ENCODE results near the gene TMED10.

Gene TMED10

GRCh38 chr14:75163677-75164076 lies 12.7 kb downstream of the TMED10 start:
- CTCF ChIA-PET = interaction anchor here (0.6 to 1.1 kb wide), 2 partner anchors 23 to 75 kb away, joined by 3 to 4 read pairs; no protein-coding TSS in a partner anchor
- peaks cover 20% of the 10 kb centered on the region for H3K4me1 ChIP-seq (ENCODE audit: control insufficient read depth, insufficient read depth, low read length)
- POLR2A ChIA-PET = interaction anchor here (0.6 to 0.7 kb wide), 2 partner anchors 115 to 129 kb away, joined by 3 to 6 read pairs; no protein-coding TSS in a partner anchor
- H3K27ac ChIP-seq (ENCODE audit: extremely low read depth, low read depth, low read length) = no peak overlapping the region
- no peaks in the 10 kb centered on the region; the same call in 1 of the 2 replicates for H3K9me3 ChIP-seq (ENCODE audit: control insufficient read depth, insufficient read depth, low read depth, low read length)
- H3K36me3 ChIP-seq (ENCODE audit: control insufficient read depth in 2 of 2, insufficient read depth in 1 of 2, low read length in 2 of 2) = peaks cover 0 to 4% of the 10 kb centered on the region in 2 experiments; a peak in 1 of 3 replicates
- no peak overlapping the region for H3K4me3 ChIP-seq (ENCODE audit: low read depth, low read length)
- TF ChIP-seq ZNF121 (tag by site-specific recombination; IDR thresholded peaks at IDR 0.05) (peak; percentile 64; the same call in 1 of the 2 replicates), KLF8 (tag by site-specific recombination; IDR thresholded peaks at IDR 0.05) (no peak)

DNA sequence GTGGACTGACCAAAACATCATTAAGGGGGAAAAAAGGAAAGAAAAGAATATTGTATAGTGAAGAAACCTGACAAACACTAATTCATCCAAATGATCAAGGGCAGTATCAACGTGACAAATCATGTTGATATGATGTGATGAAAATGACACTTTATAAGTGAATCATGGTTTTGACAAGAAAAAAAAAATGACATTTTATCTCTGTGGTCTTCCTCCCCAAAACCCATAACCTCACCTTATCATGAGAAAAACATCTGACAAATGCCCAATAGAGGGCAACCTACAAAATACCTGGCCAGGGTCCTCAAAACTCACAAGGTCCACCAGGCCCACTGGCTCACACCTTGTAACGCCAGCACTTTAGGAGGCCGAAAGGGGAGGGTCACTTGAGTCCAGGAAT lies 13.8 kb downstream of the TMED10 start:
- ChIA-PET CTCF (no interaction called here), POLR2A (no interaction called here)
- H3K4me3 ChIP-seq (ENCODE audit: low read depth, low read length) = no peak overlapping the region
- peaks cover 0 to 4% of the 10 kb centered on the region in 2 experiments; a peak in 1 of 3 replicates for H3K36me3 ChIP-seq (ENCODE audit: control insufficient read depth in 2 of 2, insufficient read depth in 1 of 2, low read length in 2 of 2)
- TF ChIP-seq, protein P1, sequence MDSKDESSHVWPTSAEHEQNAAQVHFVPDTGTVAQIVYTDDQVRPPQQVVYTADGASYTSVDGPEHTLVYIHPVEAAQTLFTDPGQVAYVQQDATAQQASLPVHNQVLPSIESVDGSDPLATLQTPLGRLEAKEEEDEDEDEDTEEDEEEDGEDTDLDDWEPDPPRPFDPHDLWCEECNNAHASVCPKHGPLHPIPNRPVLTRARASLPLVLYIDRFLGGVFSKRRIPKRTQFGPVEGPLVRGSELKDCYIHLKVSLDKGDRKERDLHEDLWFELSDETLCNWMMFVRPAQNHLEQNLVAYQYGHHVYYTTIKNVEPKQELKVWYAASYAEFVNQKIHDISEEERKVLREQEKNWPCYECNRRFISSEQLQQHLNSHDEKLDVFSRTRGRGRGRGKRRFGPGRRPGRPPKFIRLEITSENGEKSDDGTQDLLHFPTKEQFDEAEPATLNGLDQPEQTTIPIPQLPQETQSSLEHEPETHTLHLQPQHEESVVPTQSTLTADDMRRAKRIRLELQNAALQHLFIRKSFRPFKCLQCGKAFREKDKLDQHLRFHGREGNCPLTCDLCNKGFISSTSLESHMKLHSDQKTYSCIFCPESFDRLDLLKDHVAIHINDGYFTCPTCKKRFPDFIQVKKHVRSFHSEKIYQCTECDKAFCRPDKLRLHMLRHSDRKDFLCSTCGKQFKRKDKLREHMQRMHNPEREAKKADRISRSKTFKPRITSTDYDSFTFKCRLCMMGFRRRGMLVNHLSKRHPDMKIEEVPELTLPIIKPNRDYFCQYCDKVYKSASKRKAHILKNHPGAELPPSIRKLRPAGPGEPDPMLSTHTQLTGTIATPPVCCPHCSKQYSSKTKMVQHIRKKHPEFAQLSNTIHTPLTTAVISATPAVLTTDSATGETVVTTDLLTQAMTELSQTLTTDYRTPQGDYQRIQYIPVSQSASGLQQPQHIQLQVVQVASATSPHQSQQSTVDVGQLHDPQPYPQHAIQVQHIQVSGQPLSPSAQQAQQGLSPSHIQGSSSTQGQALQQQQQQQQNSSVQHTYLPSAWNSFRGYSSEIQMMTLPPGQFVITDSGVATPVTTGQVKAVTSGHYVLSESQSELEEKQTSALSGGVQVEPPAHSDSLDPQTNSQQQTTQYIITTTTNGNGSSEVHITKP (tag by site-specific recombination; IDR thresholded peaks at IDR 0.05) = peak; percentile 56; the same call in 1 of the 2 replicates
- TF ChIP-seq KLF1 (tag by site-specific recombination; IDR thresholded peaks at IDR 0.05) (no peak), ZNF596 (tag by site-specific recombination; IDR thresholded peaks at IDR 0.05) (no peak)
- H3K4me1 ChIP-seq (ENCODE audit: control insufficient read depth, insufficient read depth, low read length) = peaks cover 20% of the 10 kb centered on the region
- no peak overlapping the region for H3K27ac ChIP-seq (ENCODE audit: extremely low read depth, low read depth, low read length)
- H3K9me3 ChIP-seq (ENCODE audit: control insufficient read depth, insufficient read depth, low read depth, low read length) = no peaks in the 10 kb centered on the region; the same call in 1 of the 2 replicates

GRCh38 chr14:75158843-75159614 lies 17.4 kb downstream of the TMED10 start:
- POLR2A ChIA-PET = no interaction called here
- peaks cover 20% of the 10 kb centered on the region for H3K4me1 ChIP-seq (ENCODE audit: control insufficient read depth, insufficient read depth, low read length)
- H3K9me3 ChIP-seq (ENCODE audit: control insufficient read depth, insufficient read depth, low read depth, low read length) = no peaks in the 10 kb centered on the region; the same call in 1 of the 2 replicates
- no peak overlapping the region for H3K4me3 ChIP-seq (ENCODE audit: low read depth, low read length)
- H3K36me3 ChIP-seq (ENCODE audit: control insufficient read depth in 2 of 2, insufficient read depth in 1 of 2, low read length in 2 of 2) = peaks cover 0 to 4% of the 10 kb centered on the region in 2 experiments; a peak in 1 of 3 replicates
- H3K27ac ChIP-seq (ENCODE audit: extremely low read depth, low read depth, low read length) = no peak overlapping the region
- TF ChIP-seq SP7 (tag by site-specific recombination; IDR thresholded peaks at IDR 0.05) = 0 out of 2 replicates have a peak, but pooled peaks have one; percentile 17
- TF ChIP-seq TCF7L2 (IDR thresholded peaks at IDR 0.05; ENCODE audit: borderline replicate concordance, low read depth, low read length) = no peak
- no peak for TF ChIP-seq ZNF433 (tag by site-specific recombination; IDR thresholded peaks at IDR 0.05; ENCODE audit: low read depth)
- TF ChIP-seq ZNF274 (IDR thresholded peaks at IDR 0.05; ENCODE audit: low read length) = no peak
- TF ChIP-seq ZNF274 (tag by site-specific recombination; IDR thresholded peaks at IDR 0.05; ENCODE audit: borderline replicate concordance) = no peak
- CTCF ChIA-PET = interaction anchor here (0.6 kb wide), 2 partner anchors 87 to 636 kb away, joined by 3 to 5 read pairs; no protein-coding TSS in a partner anchor

DNA sequence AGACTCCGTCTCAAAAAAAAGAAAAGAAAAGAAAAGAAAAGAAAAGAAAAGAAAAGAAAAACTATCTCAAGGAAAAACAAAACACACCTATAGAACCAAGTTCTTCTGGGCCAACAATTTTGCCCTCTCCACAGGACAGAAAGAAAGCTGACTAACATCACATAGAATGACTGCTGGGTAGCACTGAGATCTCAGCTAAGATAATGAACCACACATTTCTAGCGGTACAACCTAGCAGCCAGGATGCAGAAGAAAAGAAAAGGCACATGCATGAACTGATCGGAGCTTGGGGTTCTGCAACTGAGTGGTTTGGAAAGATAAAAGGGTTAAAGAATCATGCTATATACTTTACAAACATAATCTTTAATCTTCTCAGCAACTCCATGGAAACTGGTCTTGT lies 19.5 kb downstream of the TMED10 start:
- TF ChIP-seq PRDM1 (tag by site-specific recombination; IDR thresholded peaks at IDR 0.05) (0 out of 2 replicates have a peak, but pooled peaks have one; percentile 10), ZNF324 (tag by site-specific recombination; IDR thresholded peaks at IDR 0.05) (no peak)
- TF ChIP-seq, protein P2, sequence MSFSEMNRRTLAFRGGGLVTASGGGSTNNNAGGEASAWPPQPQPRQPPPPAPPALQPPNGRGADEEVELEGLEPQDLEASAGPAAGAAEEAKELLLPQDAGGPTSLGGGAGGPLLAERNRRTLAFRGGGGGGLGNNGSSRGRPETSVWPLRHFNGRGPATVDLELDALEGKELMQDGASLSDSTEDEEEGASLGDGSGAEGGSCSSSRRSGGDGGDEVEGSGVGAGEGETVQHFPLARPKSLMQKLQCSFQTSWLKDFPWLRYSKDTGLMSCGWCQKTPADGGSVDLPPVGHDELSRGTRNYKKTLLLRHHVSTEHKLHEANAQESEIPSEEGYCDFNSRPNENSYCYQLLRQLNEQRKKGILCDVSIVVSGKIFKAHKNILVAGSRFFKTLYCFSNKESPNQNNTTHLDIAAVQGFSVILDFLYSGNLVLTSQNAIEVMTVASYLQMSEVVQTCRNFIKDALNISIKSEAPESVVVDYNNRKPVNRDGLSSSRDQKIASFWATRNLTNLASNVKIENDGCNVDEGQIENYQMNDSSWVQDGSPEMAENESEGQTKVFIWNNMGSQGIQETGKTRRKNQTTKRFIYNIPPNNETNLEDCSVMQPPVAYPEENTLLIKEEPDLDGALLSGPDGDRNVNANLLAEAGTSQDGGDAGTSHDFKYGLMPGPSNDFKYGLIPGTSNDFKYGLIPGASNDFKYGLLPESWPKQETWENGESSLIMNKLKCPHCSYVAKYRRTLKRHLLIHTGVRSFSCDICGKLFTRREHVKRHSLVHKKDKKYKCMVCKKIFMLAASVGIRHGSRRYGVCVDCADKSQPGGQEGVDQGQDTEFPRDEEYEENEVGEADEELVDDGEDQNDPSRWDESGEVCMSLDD (tag by site-specific recombination; IDR thresholded peaks at IDR 0.05) = no peak
- Histone ChIP-seq H3K4me3 (ENCODE audit: low read depth, low read length) (no peak overlapping the region), H3K36me3 (ENCODE audit: control insufficient read depth in 2 of 2, insufficient read depth in 1 of 2, low read length in 2 of 2) (peaks cover 0 to 1% of the 10 kb centered on the region in 2 experiments; a peak in 2 of 3 replicates), H3K9me3 (ENCODE audit: control insufficient read depth, insufficient read depth, low read depth, low read length) (no peaks in the 10 kb centered on the region; the same call in 1 of the 2 replicates), H3K27ac (ENCODE audit: extremely low read depth, low read depth, low read length) (no peak overlapping the region), H3K4me1 (ENCODE audit: control insufficient read depth, insufficient read depth, low read length) (peaks cover 20% of the 10 kb centered on the region)
- ChIA-PET POLR2A (no interaction called here), CTCF (no interaction called here)
